ENCODE results near the gene ABCB1. TPM values are rescaled to one million over a fixed set of nuclear protein-coding genes. Genes with fewer than 3 reads are reported as not detected.

Gene ABCB1
- total RNA-seq, 2 donors from 2014 or later, result 22.2 to 136 TPM

DNA sequence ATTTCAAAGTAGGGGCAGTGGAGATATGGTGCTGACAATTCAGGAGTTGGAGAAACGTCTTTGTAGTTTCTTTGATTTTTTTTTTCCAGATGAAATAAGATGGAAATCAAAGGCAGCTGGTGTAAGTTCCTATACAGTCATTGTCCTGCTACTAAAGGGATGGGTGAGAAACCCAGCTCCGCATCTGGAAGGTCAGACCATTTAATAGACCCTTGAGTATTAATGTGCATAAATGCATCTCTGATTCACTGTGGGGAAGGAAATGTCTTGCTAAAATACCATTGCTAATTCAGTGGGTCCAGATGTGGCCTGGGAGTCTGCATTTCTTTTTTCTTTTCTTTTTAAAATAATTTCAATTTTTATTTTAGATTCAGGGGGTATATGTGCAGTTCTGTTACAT lies 140.7 kb downstream of the ABCB1 start:
- H3K4me3 ChIP-seq, result no peak overlapping the region
- no peaks in the 10 kb centered on the region for H3K4me1 ChIP-seq
- H3K9me3 ChIP-seq, result no peaks in the 10 kb centered on the region
- TF ChIP-seq, protein P1, sequence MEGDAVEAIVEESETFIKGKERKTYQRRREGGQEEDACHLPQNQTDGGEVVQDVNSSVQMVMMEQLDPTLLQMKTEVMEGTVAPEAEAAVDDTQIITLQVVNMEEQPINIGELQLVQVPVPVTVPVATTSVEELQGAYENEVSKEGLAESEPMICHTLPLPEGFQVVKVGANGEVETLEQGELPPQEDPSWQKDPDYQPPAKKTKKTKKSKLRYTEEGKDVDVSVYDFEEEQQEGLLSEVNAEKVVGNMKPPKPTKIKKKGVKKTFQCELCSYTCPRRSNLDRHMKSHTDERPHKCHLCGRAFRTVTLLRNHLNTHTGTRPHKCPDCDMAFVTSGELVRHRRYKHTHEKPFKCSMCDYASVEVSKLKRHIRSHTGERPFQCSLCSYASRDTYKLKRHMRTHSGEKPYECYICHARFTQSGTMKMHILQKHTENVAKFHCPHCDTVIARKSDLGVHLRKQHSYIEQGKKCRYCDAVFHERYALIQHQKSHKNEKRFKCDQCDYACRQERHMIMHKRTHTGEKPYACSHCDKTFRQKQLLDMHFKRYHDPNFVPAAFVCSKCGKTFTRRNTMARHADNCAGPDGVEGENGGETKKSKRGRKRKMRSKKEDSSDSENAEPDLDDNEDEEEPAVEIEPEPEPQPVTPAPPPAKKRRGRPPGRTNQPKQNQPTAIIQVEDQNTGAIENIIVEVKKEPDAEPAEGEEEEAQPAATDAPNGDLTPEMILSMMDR (IDR thresholded peaks at IDR 0.05), result no peak
- intact Hi-C loops (cut with DNase I), result no loop called here
- no peaks in the 10 kb centered on the region for H3K27me3 ChIP-seq
- no peak for DNase-seq
- H3K36me3 ChIP-seq, result no peaks in the 10 kb centered on the region
- H3K9ac ChIP-seq (ENCODE audit: low read depth in 2 of 2, low read length in 2 of 2), result no peak overlapping the region
- H3K27ac ChIP-seq, result no peak overlapping the region

DNA sequence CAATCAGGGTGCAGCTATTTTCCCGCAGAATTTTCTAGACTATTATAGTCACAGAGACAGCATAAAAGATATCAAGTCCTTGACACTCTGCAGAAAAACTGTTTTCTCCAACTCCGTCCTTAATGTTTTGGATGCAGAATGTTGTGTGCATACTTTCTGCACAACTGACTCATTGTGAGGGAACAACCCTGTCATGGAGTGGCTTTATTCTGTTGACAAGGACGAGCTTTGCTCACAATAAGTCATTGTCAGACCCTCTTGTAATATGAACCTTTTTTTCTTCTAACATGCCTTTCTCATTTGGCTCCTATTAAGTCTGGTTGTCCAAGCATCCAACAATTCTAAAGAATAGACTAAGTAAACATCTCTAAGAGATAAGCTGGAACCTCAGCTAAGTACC lies 142.5 kb downstream of the ABCB1 start:
- DNase-seq, result no peak
- H3K4me3 ChIP-seq, result no peak overlapping the region
- intact Hi-C loops (cut with DNase I), result no loop called here
- no peaks in the 10 kb centered on the region for H3K36me3 ChIP-seq
- H3K27ac ChIP-seq, result no peak overlapping the region
- TF ChIP-seq, protein P1 (IDR thresholded peaks at IDR 0.05), result no peak
- H3K4me1 ChIP-seq, result no peaks in the 10 kb centered on the region
- no peaks in the 10 kb centered on the region for H3K27me3 ChIP-seq
- H3K9ac ChIP-seq (ENCODE audit: low read depth in 2 of 2, low read length in 2 of 2), result no peak overlapping the region
- H3K9me3 ChIP-seq, result no peaks in the 10 kb centered on the region

DNA sequence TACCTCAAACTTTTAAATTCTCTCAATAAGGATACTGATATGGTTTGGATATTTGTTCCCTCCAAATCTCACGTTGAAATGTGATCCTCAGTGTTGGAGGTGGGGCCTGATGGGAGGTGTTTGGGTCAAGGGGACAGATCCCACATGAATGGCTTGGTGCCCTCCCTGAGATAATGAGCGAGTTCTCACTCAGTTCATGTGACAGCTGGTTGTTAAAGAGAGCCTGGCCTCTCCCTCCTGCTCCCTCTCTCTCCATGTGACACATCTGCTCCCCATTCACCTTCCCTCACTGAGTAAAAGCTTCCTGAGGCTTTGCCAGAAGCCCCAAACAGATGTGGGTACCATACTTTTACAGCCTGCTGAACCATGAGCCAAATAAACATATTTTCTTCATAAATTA lies 144.4 kb downstream of the ABCB1 start:
- Histone ChIP-seq H3K27ac (no peak overlapping the region), H3K9me3 (no peaks in the 10 kb centered on the region), H3K9ac (ENCODE audit: low read depth in 2 of 2, low read length in 2 of 2) (no peak overlapping the region), H3K36me3 (no peaks in the 10 kb centered on the region), H3K4me3 (no peak overlapping the region), H3K27me3 (no peaks in the 10 kb centered on the region), H3K4me1 (no peaks in the 10 kb centered on the region)
- intact Hi-C loops (cut with DNase I), result no loop called here
- DNase-seq, result no peak
- TF ChIP-seq, protein P1 (IDR thresholded peaks at IDR 0.05), result no peak

Other genes with a start within 250 kb of the ABCB1 start
- gene ABCB4, start 125.2 kb downstream of the ABCB1 start, total RNA-seq, result under 1 TPM; 0.30 to 0.35 TPM
- gene RUNDC3B, start 27.5 kb upstream of the ABCB1 start, total RNA-seq, result 1 to 10 TPM; 4.9 to 5.9 TPM